Hepatocyte (in vitro differentiated cells): Measurements from ENCODE around the gene ASXL2.

ENCODE experiments used
- EZH2 ChIP-seq: fragments of 200-600 bp; sonication (generic); IDR thresholded peaks from 2 replicates; pipeline ENCODE4 v1.6.1; 2016; ENCODE audit warnings: antibody characterized with exemption, mild to moderate bottlenecking, borderline replicate concordance
- EZH2phosphoT487 ChIP-seq: fragments of 200-600 bp; sonication (generic); IDR thresholded peaks from one replicate; pipeline ENCODE4 v1.6.1; 2018; ENCODE audit warnings: antibody characterized with exemption, mild to moderate bottlenecking, low read depth, moderate library complexity; ENCODE audit not compliant: unreplicated experiment, severe bottlenecking
- TF ChIP-seq, protein P1 (sequence below): fragments of 200-600 bp; sonication (generic); IDR thresholded peaks from 2 replicates; pipeline ENCODE4 v1.5.1; 2016; ENCODE audit warnings: antibody characterized with exemption, mild to moderate bottlenecking; ENCODE audit not compliant: poor library complexity

DNA sequence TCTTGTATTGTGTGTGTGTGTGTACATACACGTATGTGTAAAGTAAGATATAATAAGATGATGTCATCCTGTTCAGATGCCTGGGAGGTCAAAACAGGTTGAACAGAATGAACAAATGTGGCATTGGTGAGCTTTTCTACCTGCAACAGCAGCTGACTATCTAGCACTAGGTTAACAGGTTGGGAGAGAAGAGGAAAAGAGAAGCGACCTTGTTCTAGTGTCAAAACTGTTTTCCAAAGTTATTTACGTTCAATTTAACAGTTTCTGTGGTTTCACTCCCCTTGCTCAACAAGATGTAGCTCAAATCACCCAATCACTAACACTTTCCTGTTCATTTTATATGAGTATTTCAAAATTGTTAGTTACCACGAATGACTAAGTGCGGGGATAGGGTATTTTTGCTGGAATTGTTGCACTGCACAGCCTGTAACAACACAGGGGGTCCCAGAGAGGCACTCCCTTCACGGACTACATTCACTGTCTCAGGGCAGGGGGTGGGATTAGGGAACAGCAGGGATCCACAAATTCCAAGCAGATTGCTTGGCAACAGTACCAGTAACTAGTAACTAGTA lies 137.4 kb downstream of the ASXL2 start:
- TF ChIP-seq, protein P1, sequence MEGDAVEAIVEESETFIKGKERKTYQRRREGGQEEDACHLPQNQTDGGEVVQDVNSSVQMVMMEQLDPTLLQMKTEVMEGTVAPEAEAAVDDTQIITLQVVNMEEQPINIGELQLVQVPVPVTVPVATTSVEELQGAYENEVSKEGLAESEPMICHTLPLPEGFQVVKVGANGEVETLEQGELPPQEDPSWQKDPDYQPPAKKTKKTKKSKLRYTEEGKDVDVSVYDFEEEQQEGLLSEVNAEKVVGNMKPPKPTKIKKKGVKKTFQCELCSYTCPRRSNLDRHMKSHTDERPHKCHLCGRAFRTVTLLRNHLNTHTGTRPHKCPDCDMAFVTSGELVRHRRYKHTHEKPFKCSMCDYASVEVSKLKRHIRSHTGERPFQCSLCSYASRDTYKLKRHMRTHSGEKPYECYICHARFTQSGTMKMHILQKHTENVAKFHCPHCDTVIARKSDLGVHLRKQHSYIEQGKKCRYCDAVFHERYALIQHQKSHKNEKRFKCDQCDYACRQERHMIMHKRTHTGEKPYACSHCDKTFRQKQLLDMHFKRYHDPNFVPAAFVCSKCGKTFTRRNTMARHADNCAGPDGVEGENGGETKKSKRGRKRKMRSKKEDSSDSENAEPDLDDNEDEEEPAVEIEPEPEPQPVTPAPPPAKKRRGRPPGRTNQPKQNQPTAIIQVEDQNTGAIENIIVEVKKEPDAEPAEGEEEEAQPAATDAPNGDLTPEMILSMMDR = no peak
- TF ChIP-seq EZH2phosphoT487 (no peak), EZH2 (no peak)
